Mesendoderm (in vitro differentiated cells): ENCODE results near the gene APBA2.

ENCODE experiments used
- DNase-seq: peaks from one replicate; pipeline ENCODE4 v3.0.0; 2013
- H2AK5ac ChIP-seq: 2 replicates; pipeline ENCODE4 v1.6.1; 2013; ENCODE audit warnings: low read length, inconsistent platforms
- H2BK120ac ChIP-seq: 2 replicates; pipeline ENCODE4 v1.6.1; 2013; ENCODE audit warnings: low read depth, mild to moderate bottlenecking, low read length, moderate library complexity, mixed read lengths
- H2BK15ac ChIP-seq: replicated peaks from 2 replicates; pipeline ENCODE4 v1.6.1; 2013; ENCODE audit warnings: low read depth, mild to moderate bottlenecking, moderate library complexity
- H2BK5ac ChIP-seq: 2 replicates; pipeline ENCODE4 v1.6.1; 2013; ENCODE audit warnings: low read length, inconsistent platforms
- H3K18ac ChIP-seq: 2 replicates; pipeline ENCODE4 v1.6.1; 2013; ENCODE audit warnings: mild to moderate bottlenecking, low read length, mixed read lengths
- H3K23ac ChIP-seq: one replicate; pipeline ENCODE4 v1.6.1; 2013; ENCODE audit warnings: low read length
- H3K27ac ChIP-seq: 2 replicates; pipeline ENCODE4 v1.5.1; 2013; ENCODE audit warnings: low read depth, mild to moderate bottlenecking, inconsistent platforms, low read length, moderate library complexity
- H3K27me3 ChIP-seq: 2 replicates; pipeline ENCODE4 v1.6.1; 2013; ENCODE audit warnings: low read length, control low read depth, mild to moderate bottlenecking, inconsistent platforms; ENCODE audit not compliant: insufficient read depth, poor library complexity
- H3K36me3 ChIP-seq: 2 replicates; pipeline ENCODE4 v1.6.1; 2013; ENCODE audit warnings: low read length, inconsistent platforms; ENCODE audit not compliant: control insufficient read depth, insufficient read depth
- H3K4ac ChIP-seq: one replicate; pipeline ENCODE4 v1.6.1; 2013; ENCODE audit warnings: low read depth, mild to moderate bottlenecking, low read length, moderate library complexity
- H3K4me1 ChIP-seq: 2 replicates; pipeline ENCODE4 v1.6.1; 2013; ENCODE audit warnings: low read depth, low read length, inconsistent platforms; ENCODE audit not compliant: control insufficient read depth
- H3K4me2 ChIP-seq: 2 replicates; pipeline ENCODE4 v1.6.1; 2013; ENCODE audit warnings: low read length
- H3K4me3 ChIP-seq: 2 replicates; pipeline ENCODE4 v1.5.1; 2013; ENCODE audit warnings: mild to moderate bottlenecking, low read length
- H3K56ac ChIP-seq: one replicate; pipeline ENCODE4 v1.6.1; 2013; ENCODE audit warnings: low read length
- H3K79me1 ChIP-seq: 2 replicates; pipeline ENCODE4 v1.6.1; 2013; ENCODE audit warnings: low read length, inconsistent platforms
- H3K79me2 ChIP-seq: 2 replicates; pipeline ENCODE4 v1.6.1; 2013; ENCODE audit warnings: mild to moderate bottlenecking, low read length; ENCODE audit not compliant: control insufficient read depth, insufficient read depth
- H3K9ac ChIP-seq: 2 replicates; pipeline ENCODE4 v1.6.1; 2013; ENCODE audit warnings: low read length, inconsistent platforms
- H4K5ac ChIP-seq: one replicate; pipeline ENCODE4 v1.6.1; 2013; ENCODE audit warnings: low read length
- H4K8ac ChIP-seq: one replicate; pipeline ENCODE4 v1.6.1; 2013; ENCODE audit warnings: low read depth, mild to moderate bottlenecking, control low read depth, low read length, moderate library complexity
- WGBS: extraction: QIAGEN DNeasy Blood & Tissue Kit; methylation state at CpG from one replicate; pipeline ENCODE4 v1.1.7; 2013; ENCODE audit warnings: low lambda C conversion rate, missing lambda C conversion rate; ENCODE audit not compliant: insufficient coverage; ENCODE audit errors: extremely low coverage; 5-methylcytosine and 5-hydroxymethylcytosine counted together

APBA2 gene

DNA sequence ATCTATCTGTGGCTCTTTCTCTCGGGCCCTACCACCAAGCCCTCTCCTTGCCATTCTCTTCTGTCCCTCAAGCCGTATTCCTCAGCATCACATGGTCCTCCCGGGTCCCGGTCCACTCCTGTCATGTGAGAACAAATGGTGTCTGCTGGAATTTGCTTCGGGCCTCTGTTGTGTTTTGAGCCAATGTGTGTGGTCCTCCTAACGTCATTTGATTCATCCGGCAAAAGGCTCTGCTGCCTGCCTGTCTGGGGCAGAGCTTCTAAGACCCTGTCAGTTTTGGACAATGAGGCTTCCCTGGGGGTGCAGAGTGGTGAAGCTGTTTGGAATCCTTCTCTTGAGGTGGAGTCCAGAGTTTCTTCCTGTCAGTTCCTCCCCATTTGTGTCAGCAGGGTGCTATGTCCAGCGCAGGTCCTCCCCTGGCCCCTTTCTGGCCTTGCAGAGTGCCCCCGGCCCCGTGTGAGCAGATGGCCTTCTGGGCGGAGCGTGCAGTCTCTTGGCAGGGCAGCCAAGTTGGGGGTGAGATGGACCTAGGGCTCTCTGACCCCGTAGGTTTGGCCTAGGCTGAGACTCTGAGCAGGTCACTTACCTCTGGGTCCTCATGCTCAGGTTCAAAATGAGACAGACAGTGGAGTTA is 93.6 kb downstream of the APBA2 start:
- no peaks in the 10 kb centered on the region for H3K36me3 ChIP-seq
- no peak overlapping the region for H3K4me2 ChIP-seq
- no peak overlapping the region for H3K27ac ChIP-seq
- H3K4me3 ChIP-seq: no peak overlapping the region
- no peak overlapping the region for H3K18ac ChIP-seq
- H4K8ac ChIP-seq: no peak overlapping the region
- H3K27me3 ChIP-seq: no peaks in the 10 kb centered on the region
- H3K4ac ChIP-seq: no peak overlapping the region
- DNase-seq: no peak
- no peak overlapping the region for H2BK5ac ChIP-seq
- H2AK5ac ChIP-seq: no peak overlapping the region
- H3K4me1 ChIP-seq: no peaks in the 10 kb centered on the region
- no peaks in the 10 kb centered on the region for H3K79me1 ChIP-seq
- no peak overlapping the region for H2BK15ac ChIP-seq
- H3K79me2 ChIP-seq: no peaks in the 10 kb centered on the region
- H2BK120ac ChIP-seq: no peak overlapping the region
- no CpG with 5 or more reads among the region's 13 CpGs for WGBS
- H4K5ac ChIP-seq: no peak overlapping the region
- no peak overlapping the region for H3K56ac ChIP-seq
- no peak overlapping the region for H3K23ac ChIP-seq
- no peak overlapping the region for H3K9ac ChIP-seq

GRCh38 chr15:28980709-28981350 is 95.1 kb downstream of the APBA2 start:
- Histone ChIP-seq H3K79me2 (no peaks in the 10 kb centered on the region), H3K4me3 (no peak overlapping the region), H3K27me3 (no peaks in the 10 kb centered on the region), H3K4ac (no peak overlapping the region), H3K4me1 (no peaks in the 10 kb centered on the region), H3K9ac (no peak overlapping the region), H2BK15ac (no peak overlapping the region), H3K27ac (no peak overlapping the region), H2BK5ac (no peak overlapping the region), H3K56ac (no peak overlapping the region), H4K8ac (no peak overlapping the region), H3K79me1 (no peaks in the 10 kb centered on the region), H3K18ac (no peak overlapping the region), H3K4me2 (no peak overlapping the region), H2AK5ac (no peak overlapping the region), H2BK120ac (no peak overlapping the region), H4K5ac (no peak overlapping the region), H3K23ac (no peak overlapping the region), H3K36me3 (no peaks in the 10 kb centered on the region)
- DNase-seq: no peak
- WGBS: no CpG with 5 or more reads among the region's 3 CpGs

DNA sequence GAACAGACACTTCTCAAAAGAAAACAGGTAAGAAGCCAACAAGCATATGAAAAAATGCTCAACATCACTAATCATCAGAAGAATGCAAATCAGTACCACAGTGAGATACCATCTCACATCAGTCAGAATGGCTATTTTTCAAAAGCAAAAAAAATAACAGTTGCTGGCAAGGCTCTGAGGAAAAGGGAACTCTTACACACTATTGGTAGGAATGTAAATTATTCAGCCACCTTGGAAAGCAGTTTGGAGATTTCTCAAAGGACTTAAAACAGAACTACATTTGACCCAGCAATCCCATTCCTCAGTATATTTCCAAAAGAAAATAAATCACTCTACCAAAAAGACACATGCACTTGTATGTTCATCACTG is 95.6 kb downstream of the APBA2 start:
- Histone ChIP-seq H3K27ac (no peak overlapping the region), H4K8ac (no peak overlapping the region), H2BK120ac (no peak overlapping the region), H3K23ac (no peak overlapping the region), H2BK15ac (no peak overlapping the region), H3K27me3 (no peaks in the 10 kb centered on the region), H3K4me1 (no peaks in the 10 kb centered on the region), H4K5ac (no peak overlapping the region), H2BK5ac (no peak overlapping the region), H2AK5ac (no peak overlapping the region), H3K36me3 (no peaks in the 10 kb centered on the region), H3K56ac (no peak overlapping the region), H3K18ac (no peak overlapping the region), H3K79me2 (no peaks in the 10 kb centered on the region), H3K9ac (no peak overlapping the region), H3K4ac (no peak overlapping the region), H3K4me3 (no peak overlapping the region), H3K4me2 (no peak overlapping the region), H3K79me1 (no peaks in the 10 kb centered on the region)
- DNase-seq: no peak

- Histone ChIP-seq H3K4me2 (no peak overlapping the region), H3K9ac (no peak overlapping the region), H3K27me3 (no peaks in the 10 kb centered on the region), H3K4me3 (no peak overlapping the region), H3K27ac (no peak overlapping the region), H2BK120ac (no peak overlapping the region), H4K5ac (no peak overlapping the region), H2AK5ac (no peak overlapping the region), H3K79me2 (no peaks in the 10 kb centered on the region), H3K4me1 (no peaks in the 10 kb centered on the region), H3K18ac (no peak overlapping the region), H3K79me1 (no peaks in the 10 kb centered on the region), H3K23ac (no peak overlapping the region), H3K56ac (no peak overlapping the region), H3K36me3 (no peaks in the 10 kb centered on the region), H4K8ac (no peak overlapping the region), H2BK5ac (no peak overlapping the region), H3K4ac (no peak overlapping the region), H2BK15ac (no peak overlapping the region)
- no peak for DNase-seq
- WGBS: no CpG with 5 or more reads among the region's 4 CpGs
These were observed 96.1 kb downstream of the APBA2 start for GRCh38 chr15:28981921-28982320.

GRCh38 chr15:28982886-28983285 is 97.1 kb downstream of the APBA2 start:
- Histone ChIP-seq H2BK5ac (no peak overlapping the region), H3K56ac (no peak overlapping the region), H3K23ac (no peak overlapping the region), H3K4me2 (no peak overlapping the region), H2BK15ac (no peak overlapping the region), H3K27ac (no peak overlapping the region), H4K8ac (no peak overlapping the region), H3K4me3 (no peak overlapping the region), H2AK5ac (no peak overlapping the region), H3K9ac (no peak overlapping the region), H3K79me1 (no peaks in the 10 kb centered on the region), H3K79me2 (no peaks in the 10 kb centered on the region), H3K36me3 (no peaks in the 10 kb centered on the region), H2BK120ac (no peak overlapping the region), H3K18ac (no peak overlapping the region), H3K4ac (no peak overlapping the region), H3K4me1 (no peaks in the 10 kb centered on the region), H3K27me3 (no peaks in the 10 kb centered on the region), H4K5ac (no peak overlapping the region)
- no peak for DNase-seq
- WGBS: no CpG with 5 or more reads among the region's 6 CpGs
